K562 (cell line): ENCODE data around the gene ZNF385D. TPM values are rescaled to one million over a fixed set of nuclear protein-coding genes. Genes with fewer than 3 reads are reported as not detected.

ENCODE experiments used
- ATAC-seq: fragments of 200-7000 bp; cut with Tn5 transposase; 3 replicates; pipeline ENCODE4 v1.9.1; 2020; ENCODE audit warnings: moderate library complexity
- BruUV-seq: library from RNA; stranded (reverse); fragments of 400-500 nt; replicated peaks from 2 replicates; lab custom pipeline; 2021; lab: Mats Ljungman, UMichigan
- CTCF ChIA-PET: fragments of 300-600 bp; formaldehyde crosslinking; extraction: SDS; loops from one replicate; lab custom pipeline; 2021; ENCODE audit warnings: low intra/inter-chr PET ratio; lab: Yijun Ruan, JAX
- POLR2A ChIA-PET: fragments of 300-600, 350-650 bp; sonication (Branson Sonifier 250); formaldehyde crosslinking; extraction: SDS; loops from one replicate; lab custom pipeline; 2021; ENCODE audit warnings: antibody characterized with exemption, inconsistent platforms; lab: Yijun Ruan, JAX
- DNase-seq, 4 experiments: peaks; one replicate each; pipeline versions ENCODE4 v3.0.0 to v3.0.0-alpha.2; 2011 to 2018; ENCODE audit warnings: low spot score in 3 of 4, mixed read lengths in 3 of 4; ENCODE audit errors: extremely low read depth in 1 of 4
- FAIRE-seq: peaks from 2 replicates; lab custom pipeline; 2011; peaks lifted over from hg19 to GRCh38; lab: Jason Lieb, UNC
- H2AFZ ChIP-seq: 2 replicates; pipeline ENCODE4 v1.6.0; 2011; ENCODE audit warnings: low read depth, low read length, control low read depth, inconsistent platforms
- H3K27ac ChIP-seq: fragments of 200-600 bp; 3 replicates; pipeline ENCODE4 v1.8.0; 2011; ENCODE audit warnings: low read depth, mild to moderate bottlenecking, control low read depth, inconsistent platforms, low read length, moderate library complexity, mixed read lengths; ENCODE audit errors: extremely low read depth
- H3K27me3 ChIP-seq, 2 experiments: fragments of 300-600 bp in 1 of 2; 2 replicates in 1 of 2; 3 replicates in 1 of 2; pipeline versions ENCODE4 v1.6.0 to v1.8.0; 2011; ENCODE audit warnings: inconsistent platforms in 2 of 2, low read length in 2 of 2, mild to moderate bottlenecking in 1 of 2, mixed read lengths in 1 of 2, moderate library complexity in 1 of 2; ENCODE audit not compliant: control insufficient read depth in 2 of 2, insufficient read depth in 2 of 2
- H3K36me3 ChIP-seq: fragments of 300-600 bp; 3 replicates; pipeline ENCODE4 v1.8.0; 2011; ENCODE audit warnings: mild to moderate bottlenecking, low read length, inconsistent platforms; ENCODE audit not compliant: control insufficient read depth, insufficient read depth
- H3K4me1 ChIP-seq, 2 experiments: fragments of 200-600 bp in 1 of 2; replicated peaks in 1 of 2; 2 replicates in 1 of 2; 3 replicates in 1 of 2; pipeline versions ENCODE4 v1.5.1 to v1.8.0; 2011; ENCODE audit warnings: inconsistent platforms in 2 of 2, low read length in 2 of 2, mild to moderate bottlenecking in 1 of 2, mixed read lengths in 1 of 2, moderate library complexity in 1 of 2; ENCODE audit not compliant: control insufficient read depth in 2 of 2, insufficient read depth in 2 of 2
- H3K4me2 ChIP-seq: 2 replicates; pipeline ENCODE4 v1.6.1; 2011; ENCODE audit warnings: low read length, control low read depth, inconsistent platforms, mixed read lengths; ENCODE audit not compliant: insufficient read depth
- H3K4me3 ChIP-seq: fragments of 200-600 bp; sonication (generic), shearing (Covaris generic); 2 replicates; pipeline ENCODE4 v1.5.1; 2016; ENCODE audit warnings: control low read depth, inconsistent platforms
- H3K79me2 ChIP-seq: fragments of 200-600 bp; 3 replicates; pipeline ENCODE4 v1.8.0; 2011; ENCODE audit warnings: low read length, inconsistent platforms; ENCODE audit not compliant: control insufficient read depth, insufficient read depth
- H3K9ac ChIP-seq, 2 experiments: 2 replicates each; pipeline versions ENCODE4 v1.6.0 to v1.6.1; 2011; ENCODE audit warnings: low read depth in 2 of 2, low read length in 2 of 2, control low read depth in 1 of 2, inconsistent platforms in 1 of 2, mild to moderate bottlenecking in 1 of 2, mixed read lengths in 1 of 2; ENCODE audit not compliant: insufficient read depth in 1 of 2
- H3K9me1 ChIP-seq: one replicate; pipeline ENCODE4 v1.6.0; 2011; ENCODE audit warnings: inconsistent platforms, mild to moderate bottlenecking, low read length, moderate library complexity; ENCODE audit not compliant: control insufficient read depth, insufficient read depth
- H3K9me3 ChIP-seq: replicated peaks from 2 replicates; pipeline ENCODE4 v1.5.1; 2011; ENCODE audit warnings: low read depth, low read length, inconsistent platforms; ENCODE audit not compliant: control insufficient read depth, insufficient read depth
- H4K20me1 ChIP-seq: replicated peaks from 2 replicates; pipeline ENCODE4 v1.6.1; 2011; ENCODE audit warnings: low read length, inconsistent platforms, mixed read lengths; ENCODE audit not compliant: control insufficient read depth, insufficient read depth
- CEBPB ChIP-seq: fragments of 450-650 bp; IDR thresholded peaks from 2 replicates; pipeline ENCODE4 v1.6.1; 2016; ENCODE audit warnings: missing genetic modification characterization, missing compliant biosample characterization
- CEBPG ChIP-seq, 3 experiments: fragments of 200-800 bp in 1 of 3; sonication (Bioruptor generic) in 1 of 3; sonication (generic) in 1 of 3; formaldehyde crosslinking in 1 of 3; IDR thresholded peaks in 2 of 3; conservative IDR thresholded peaks in 1 of 3; 2 replicates each; pipeline versions ENCODE4 v1.6.1 to v1.8.0; 2016 to 2022; ENCODE audit warnings: missing compliant biosample characterization in 2 of 3, missing genetic modification characterization in 2 of 3, mild to moderate bottlenecking in 1 of 3, missing genetic modification reagents in 1 of 3
- CHD2 ChIP-seq: IDR thresholded peaks from 2 replicates; pipeline ENCODE4 v1.6.1; 2011; ENCODE audit warnings: low read depth, low read length
- KHSRP ChIP-seq: fragments of 450-650 bp; IDR thresholded peaks from 2 replicates; pipeline ENCODE4 v1.6.1; 2017
- MAX ChIP-seq: sonication (generic); formaldehyde crosslinking; IDR thresholded peaks from 2 replicates; pipeline ENCODE4 v1.9.0; 2022; ENCODE audit warnings: mild to moderate bottlenecking, missing genetic modification reagents
- NCOA4 ChIP-seq: fragments of 450-650 bp; IDR thresholded peaks from 2 replicates; pipeline ENCODE4 v1.6.1; 2018; ENCODE audit warnings: mild to moderate bottlenecking; ENCODE audit not compliant: partially characterized antibody
- PBX2 ChIP-seq, 2 experiments: IDR thresholded peaks in 1 of 2; conservative IDR thresholded peaks in 1 of 2; 2 replicates each; pipeline ENCODE4 v1.6.1; 2016; ENCODE audit warnings: low read depth in 2 of 2, mild to moderate bottlenecking in 1 of 2, missing compliant biosample characterization in 1 of 2, missing genetic modification characterization in 1 of 2, moderate library complexity in 1 of 2
- TBP ChIP-seq: optimal IDR thresholded peaks from 2 replicates; pipeline ENCODE3; 2011; ENCODE audit warnings: low read depth, low read length, improper control_type of control experiment
- ZNF589 ChIP-seq: fragments of 200-800 bp; sonication (Bioruptor generic); IDR thresholded peaks from 2 replicates; pipeline ENCODE4 v1.6.1; 2016; ENCODE audit warnings: low read depth, missing genetic modification characterization, missing compliant biosample characterization
- WGBS: fragments of 100-300 bp; shearing (Covaris generic); methylation state at CpG from one replicate; pipeline ENCODE4 v1.1.6; 2016; ENCODE audit warnings: low coverage, mixed read lengths; ENCODE audit not compliant: insufficient coverage; ENCODE audit errors: missing lambda C conversion rate; 5-methylcytosine and 5-hydroxymethylcytosine counted together
- in situ Hi-C: fragments of 300-500 bp; cut with MboI; formaldehyde crosslinking; loops from 4 replicates; pipeline ENCODE4 v1.15.0; 2018; ENCODE audit warnings: inconsistent platforms, mixed read lengths
- intact Hi-C: fragments of 100-400 bp; cut with micrococcal nuclease; formaldehyde crosslinking; loops from 2 replicates; pipeline ENCODE4 v1.14.2; 2022
- polyA plus RNA-seq, 8 experiments: library from polyadenylated mRNA; depleted of rRNA in 4 of 8; stranded (reverse) in 5 of 8; unstranded in 3 of 8; fragments of >200 nt; fragmentation: Nextera tagmentation in 2 of 8; fragmentation: Illumina TruSeq in 1 of 8; extraction: Ambion mirVana in 2 of 8; extraction: Trizol in 1 of 8; gene quantifications; 2 replicates each; pipeline versions ENCODE4 v1.2.1 to v1.2.3, GENCODE V29; 2011 to 2014; ENCODE audit warnings: inconsistent platforms in 1 of 8, missing spikeins in 1 of 8
- total RNA-seq, 7 experiments: library from RNA; depleted of rRNA in 6 of 7; stranded (reverse); fragments of >200 nt in 6 of 7; fragmentation: Illumina TruSeq in 2 of 7; extraction: Trizol in 2 of 7; gene quantifications; 2 replicates each; pipeline versions ENCODE4 v1.2.1 to v1.2.3, GENCODE V29; 2011 to 2021; ENCODE audit warnings: low replicate concordance in 1 of 7
- TF ChIP-seq, protein P1 (sequence below), 2 experiments: fragments of 450-650 bp in 1 of 2; sonication (generic) in 1 of 2; formaldehyde crosslinking; conservative IDR thresholded peaks; 2 replicates each; pipeline versions ENCODE4 v1.4.0 to v1.8.1; 2020 to 2022; ENCODE audit warnings: mild to moderate bottlenecking in 1 of 2, missing genetic modification reagents in 1 of 2

Gene ZNF385D
- total and polyA plus RNA-seq, 9 of the 15 experiments (the other 6 are each of a cell fraction or from before 2014, with no cell fraction given): 0.14 to 1.7 (median 0.51) TPM

DNA sequence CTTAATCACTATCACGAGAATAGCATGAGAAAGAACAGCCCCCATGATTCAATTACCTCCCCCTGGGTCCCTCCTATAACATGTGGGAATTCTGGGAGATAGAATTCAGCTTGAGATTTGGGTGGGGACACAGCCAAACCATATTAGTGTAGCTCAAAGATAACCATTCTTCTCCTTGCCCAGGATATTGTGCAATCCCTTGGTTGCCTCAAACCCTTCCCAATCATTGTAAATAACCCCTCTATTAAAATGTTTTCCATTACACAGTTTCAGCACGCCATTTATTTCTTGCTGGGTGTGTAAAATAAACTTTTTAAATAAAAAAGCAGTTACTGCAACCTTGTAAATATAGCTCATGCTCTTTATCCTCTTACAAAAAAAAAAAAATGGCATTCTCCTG is 47.7 kb downstream of the ZNF385D start:
- Histone ChIP-seq H3K4me3 (no peak overlapping the region), H3K27me3 (no peaks in the 10 kb centered on the region), H3K79me2 (no peaks in the 10 kb centered on the region), H3K4me2 (no peak overlapping the region), H3K9me3 (no peaks in the 10 kb centered on the region; the same call in 1 of the 2 replicates), H3K9me1 (no peaks in the 10 kb centered on the region), H3K9ac (no peak overlapping the region), H3K36me3 (no peaks in the 10 kb centered on the region), H3K27ac (no peak overlapping the region), H3K4me1 (no peaks in the 10 kb centered on the region), H2AFZ (no peak overlapping the region), H4K20me1 (no peaks in the 10 kb centered on the region)
- 0% methylated on average over 2 of the region's 2 CpGs for WGBS
- TF ChIP-seq CEBPG (CRISPR knock-in tag; IDR thresholded peaks at IDR 0.05): no peak
- peak in 1 of 2 experiments; percentile 71; a peak in 2 of 4 replicates for TF ChIP-seq CEBPG (tag; conservative IDR thresholded peaks at IDR 0.05 in 1 of 2, IDR thresholded peaks at IDR 0.05 in 1 of 2)
- TF ChIP-seq, protein P1, sequence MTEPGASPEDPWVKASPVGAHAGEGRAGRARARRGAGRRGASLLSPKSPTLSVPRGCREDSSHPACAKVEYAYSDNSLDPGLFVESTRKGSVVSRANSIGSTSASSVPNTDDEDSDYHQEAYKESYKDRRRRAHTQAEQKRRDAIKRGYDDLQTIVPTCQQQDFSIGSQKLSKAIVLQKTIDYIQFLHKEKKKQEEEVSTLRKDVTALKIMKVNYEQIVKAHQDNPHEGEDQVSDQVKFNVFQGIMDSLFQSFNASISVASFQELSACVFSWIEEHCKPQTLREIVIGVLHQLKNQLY (CRISPR knock-in tag; conservative IDR thresholded peaks at IDR 0.05): no peak
- TF ChIP-seq CEBPB: peak; percentile 46
- BruUV-seq: no TSS peak
- ATAC-seq: no peak
- in situ Hi-C loops (no loop called here), intact Hi-C loops (no loop called here)
- ChIA-PET CTCF (no interaction called here), POLR2A (no interaction called here)
- FAIRE-seq: no peak
- DNase-seq: no peak

GRCh38 chr3:21697707-21698106 is 53.3 kb downstream of the ZNF385D start:
- intact Hi-C loops: no loop called here
- FAIRE-seq (no peak), DNase-seq (no peak), ATAC-seq (no peak)
- H4K20me1 ChIP-seq: no peaks in the 10 kb centered on the region
- H2AFZ ChIP-seq: no peak overlapping the region
- 15% methylated on average over 3 of the region's 3 CpGs for WGBS
- BruUV-seq: no TSS peak
- H3K4me1 ChIP-seq: no peaks in the 10 kb centered on the region
- H3K9ac ChIP-seq: no peak overlapping the region
- H3K9me3 ChIP-seq: no peaks in the 10 kb centered on the region
- POLR2A ChIA-PET: no interaction called here
- no peaks in the 10 kb centered on the region for H3K79me2 ChIP-seq
- H3K4me3 ChIP-seq: no peak overlapping the region
- no peaks in the 10 kb centered on the region for H3K27me3 ChIP-seq
- no peak overlapping the region for H3K4me2 ChIP-seq
- no peaks in the 10 kb centered on the region for H3K9me1 ChIP-seq
- H3K27ac ChIP-seq: no peak overlapping the region
- in situ Hi-C loops: no loop called here
- CTCF ChIA-PET: no interaction called here
- H3K36me3 ChIP-seq: no peaks in the 10 kb centered on the region
- TF ChIP-seq KHSRP (no peak), MAX (CRISPR knock-in tag) (no peak), TBP (no peak), PBX2 (CRISPR knock-in tag; IDR thresholded peaks at IDR 0.05; ENCODE audit: low read depth) (no peak), PBX2 (tag; conservative IDR thresholded peaks at IDR 0.05; ENCODE audit: low read depth) (no peak), CHD2 (no peak), ZNF589 (CRISPR knock-in tag) (no peak), NCOA4 (no peak)
